HUES6 (cell line): ENCODE data around the gene PBRM1.

Experiments
- H3K27ac ChIP-seq: 2 replicates; pipeline ENCODE4 v1.7.0; 2013; ENCODE audit warnings: low read depth, mild to moderate bottlenecking, low read length, inconsistent platforms
- H3K27me3 ChIP-seq: 2 replicates; pipeline ENCODE4 v1.6.1; 2013; ENCODE audit warnings: low read length; ENCODE audit not compliant: control insufficient read depth, insufficient read depth
- H3K36me3 ChIP-seq: 2 replicates; pipeline ENCODE4 v1.6.1; 2013; ENCODE audit warnings: low read length; ENCODE audit not compliant: control insufficient read depth, insufficient read depth
- H3K4me1 ChIP-seq: 2 replicates; pipeline ENCODE4 v1.6.1; 2013; ENCODE audit warnings: low read length; ENCODE audit not compliant: control insufficient read depth, insufficient read depth
- H3K4me3 ChIP-seq: 2 replicates; pipeline ENCODE4 v1.5.1; 2013; ENCODE audit warnings: low read depth, low read length
- H3K9ac ChIP-seq: one replicate; pipeline ENCODE4 v1.6.1; 2013; ENCODE audit warnings: mild to moderate bottlenecking, low read length
- H3K9me3 ChIP-seq: 2 replicates; pipeline ENCODE4 v1.6.1; 2013; ENCODE audit warnings: low read depth, low read length; ENCODE audit not compliant: control insufficient read depth, insufficient read depth

The PBRM1 gene

GRCh38 chr3:52655895-52656294, 29.8 kb downstream of the PBRM1 start:
- Histone ChIP-seq H3K9ac (no peak overlapping the region), H3K36me3 (peaks cover 83% of the 10 kb centered on the region), H3K9me3 (no peaks in the 10 kb centered on the region), H3K27ac (no peak overlapping the region), H3K4me1 (peaks cover 4% of the 10 kb centered on the region; the same call in 1 of the 2 replicates), H3K4me3 (no peak overlapping the region), H3K27me3 (no peaks in the 10 kb centered on the region)

GRCh38 chr3:52651592-52651991, 34.1 kb downstream of the PBRM1 start:
- no peaks in the 10 kb centered on the region for H3K9me3 ChIP-seq
- peaks cover 84% of the 10 kb centered on the region for H3K36me3 ChIP-seq
- H3K4me1 ChIP-seq, result peaks cover 4% of the 10 kb centered on the region; the same call in 1 of the 2 replicates
- no peak overlapping the region for H3K27ac ChIP-seq
- H3K9ac ChIP-seq, result no peak overlapping the region
- H3K4me3 ChIP-seq, result no peak overlapping the region
- H3K27me3 ChIP-seq, result no peaks in the 10 kb centered on the region

GRCh38 chr3:52650439-52650838, 35.3 kb downstream of the PBRM1 start:
- no peak overlapping the region for H3K27ac ChIP-seq
- no peak overlapping the region for H3K4me3 ChIP-seq
- no peaks in the 10 kb centered on the region for H3K9me3 ChIP-seq
- H3K4me1 ChIP-seq, result no peaks in the 10 kb centered on the region
- no peaks in the 10 kb centered on the region for H3K27me3 ChIP-seq
- H3K9ac ChIP-seq, result no peak overlapping the region
- H3K36me3 ChIP-seq, result peaks cover 82% of the 10 kb centered on the region

GRCh38 chr3:52649461-52650210, 36.1 kb downstream of the PBRM1 start:
- no peak overlapping the region for H3K9ac ChIP-seq
- H3K27ac ChIP-seq, result no peak overlapping the region
- no peaks in the 10 kb centered on the region for H3K9me3 ChIP-seq
- no peak overlapping the region for H3K4me3 ChIP-seq
- no peaks in the 10 kb centered on the region for H3K4me1 ChIP-seq
- H3K36me3 ChIP-seq, result peaks cover 82% of the 10 kb centered on the region
- H3K27me3 ChIP-seq, result no peaks in the 10 kb centered on the region

GRCh38 chr3:52645549-52645948, 40.2 kb downstream of the PBRM1 start:
- peaks cover 77% of the 10 kb centered on the region for H3K36me3 ChIP-seq

GRCh38 chr3:52636673-52637072, 49.0 kb downstream of the PBRM1 start:
- Histone ChIP-seq H3K27me3 (no peaks in the 10 kb centered on the region), H3K9me3 (no peaks in the 10 kb centered on the region), H3K4me3 (no peak overlapping the region), H3K4me1 (no peaks in the 10 kb centered on the region), H3K27ac (no peak overlapping the region), H3K9ac (no peak overlapping the region), H3K36me3 (peaks cover 58% of the 10 kb centered on the region)

More at GRCh38 chr3:52645549-52645948, 40.2 kb downstream of the PBRM1 start:
- Histone ChIP-seq H3K9ac (no peak overlapping the region), H3K27ac (no peak overlapping the region), H3K27me3 (no peaks in the 10 kb centered on the region), H3K9me3 (no peaks in the 10 kb centered on the region), H3K4me1 (no peaks in the 10 kb centered on the region), H3K4me3 (no peak overlapping the region)

- H3K4me1 ChIP-seq, result no peaks in the 10 kb centered on the region
- H3K27me3 ChIP-seq, result no peaks in the 10 kb centered on the region
- H3K4me3 ChIP-seq, result no peak overlapping the region
- peaks cover 45% of the 10 kb centered on the region for H3K36me3 ChIP-seq
- no peak overlapping the region for H3K27ac ChIP-seq
- no peak overlapping the region for H3K9ac ChIP-seq
- H3K9me3 ChIP-seq, result no peaks in the 10 kb centered on the region
Measured at GRCh38 chr3:52633786-52634185, 51.9 kb downstream of the PBRM1 start.

- Histone ChIP-seq H3K4me3 (no peak overlapping the region), H3K27ac (no peak overlapping the region), H3K9me3 (no peaks in the 10 kb centered on the region), H3K27me3 (no peaks in the 10 kb centered on the region), H3K4me1 (no peaks in the 10 kb centered on the region), H3K9ac (no peak overlapping the region), H3K36me3 (peaks cover 60% of the 10 kb centered on the region)
Measured at GRCh38 chr3:52625041-52625440, 60.7 kb downstream of the PBRM1 start.

GRCh38 chr3:52623234-52623792, 62.4 kb downstream of the PBRM1 start:
- Histone ChIP-seq H3K9me3 (no peaks in the 10 kb centered on the region), H3K36me3 (peaks cover 47% of the 10 kb centered on the region), H3K4me3 (no peak overlapping the region), H3K27ac (no peak overlapping the region), H3K4me1 (no peaks in the 10 kb centered on the region), H3K9ac (no peak overlapping the region), H3K27me3 (no peaks in the 10 kb centered on the region)

GRCh38 chr3:52620580-52620979, 65.1 kb downstream of the PBRM1 start:
- H3K4me3 ChIP-seq, result no peak overlapping the region
- no peak overlapping the region for H3K27ac ChIP-seq
- H3K36me3 ChIP-seq, result peaks cover 46% of the 10 kb centered on the region

GRCh38 chr3:52615166-52615565, 70.5 kb downstream of the PBRM1 start:
- Histone ChIP-seq H3K4me3 (no peak overlapping the region), H3K9me3 (no peaks in the 10 kb centered on the region), H3K27ac (no peak overlapping the region), H3K36me3 (peaks cover 59% of the 10 kb centered on the region), H3K4me1 (no peaks in the 10 kb centered on the region), H3K9ac (no peak overlapping the region), H3K27me3 (no peaks in the 10 kb centered on the region)

More at GRCh38 chr3:52620580-52620979, 65.1 kb downstream of the PBRM1 start:
- no peaks in the 10 kb centered on the region for H3K9me3 ChIP-seq
- no peaks in the 10 kb centered on the region for H3K27me3 ChIP-seq
- no peaks in the 10 kb centered on the region for H3K4me1 ChIP-seq
- H3K9ac ChIP-seq, result no peak overlapping the region
